Panc1 (cell line): Measurements from ENCODE around the gene GLS.

ENCODE experiments used
- POLR2AphosphoS5 ChIP-seq: IDR thresholded peaks from 2 replicates; pipeline ENCODE4 v1.6.1; 2012; ENCODE audit warnings: mild to moderate bottlenecking, low read depth, low read length, moderate library complexity
- SIN3A ChIP-seq: IDR thresholded peaks from 2 replicates; pipeline ENCODE4 v1.6.1; 2012; ENCODE audit warnings: low read depth, mild to moderate bottlenecking, low read length, moderate library complexity, borderline replicate concordance; ENCODE audit not compliant: insufficient read depth
- TCF7L2 ChIP-seq: IDR thresholded peaks from 2 replicates; pipeline ENCODE4 v1.6.1; 2011; ENCODE audit warnings: mild to moderate bottlenecking, low read depth, low read length, inconsistent platforms
- TF ChIP-seq, protein P1 (sequence below): fragments of 450-650 bp; IDR thresholded peaks from 2 replicates; pipeline ENCODE4 v1.5.1; 2017; ENCODE audit warnings: mild to moderate bottlenecking
- TF ChIP-seq, protein P2 (sequence below), 2 experiments: IDR thresholded peaks; 2 replicates each; pipeline ENCODE4 v1.6.1; 2011 to 2012; ENCODE audit warnings: low read depth in 2 of 2, control low read depth in 1 of 2, low read length in 1 of 2, mild to moderate bottlenecking in 1 of 2, moderate library complexity in 1 of 2; ENCODE audit not compliant: insufficient read depth in 1 of 2

- TF ChIP-seq, protein P1, sequence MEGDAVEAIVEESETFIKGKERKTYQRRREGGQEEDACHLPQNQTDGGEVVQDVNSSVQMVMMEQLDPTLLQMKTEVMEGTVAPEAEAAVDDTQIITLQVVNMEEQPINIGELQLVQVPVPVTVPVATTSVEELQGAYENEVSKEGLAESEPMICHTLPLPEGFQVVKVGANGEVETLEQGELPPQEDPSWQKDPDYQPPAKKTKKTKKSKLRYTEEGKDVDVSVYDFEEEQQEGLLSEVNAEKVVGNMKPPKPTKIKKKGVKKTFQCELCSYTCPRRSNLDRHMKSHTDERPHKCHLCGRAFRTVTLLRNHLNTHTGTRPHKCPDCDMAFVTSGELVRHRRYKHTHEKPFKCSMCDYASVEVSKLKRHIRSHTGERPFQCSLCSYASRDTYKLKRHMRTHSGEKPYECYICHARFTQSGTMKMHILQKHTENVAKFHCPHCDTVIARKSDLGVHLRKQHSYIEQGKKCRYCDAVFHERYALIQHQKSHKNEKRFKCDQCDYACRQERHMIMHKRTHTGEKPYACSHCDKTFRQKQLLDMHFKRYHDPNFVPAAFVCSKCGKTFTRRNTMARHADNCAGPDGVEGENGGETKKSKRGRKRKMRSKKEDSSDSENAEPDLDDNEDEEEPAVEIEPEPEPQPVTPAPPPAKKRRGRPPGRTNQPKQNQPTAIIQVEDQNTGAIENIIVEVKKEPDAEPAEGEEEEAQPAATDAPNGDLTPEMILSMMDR, result no peak
- TF ChIP-seq SIN3A, result no peak
- no peak for TF ChIP-seq POLR2AphosphoS5
- TF ChIP-seq, protein P2, sequence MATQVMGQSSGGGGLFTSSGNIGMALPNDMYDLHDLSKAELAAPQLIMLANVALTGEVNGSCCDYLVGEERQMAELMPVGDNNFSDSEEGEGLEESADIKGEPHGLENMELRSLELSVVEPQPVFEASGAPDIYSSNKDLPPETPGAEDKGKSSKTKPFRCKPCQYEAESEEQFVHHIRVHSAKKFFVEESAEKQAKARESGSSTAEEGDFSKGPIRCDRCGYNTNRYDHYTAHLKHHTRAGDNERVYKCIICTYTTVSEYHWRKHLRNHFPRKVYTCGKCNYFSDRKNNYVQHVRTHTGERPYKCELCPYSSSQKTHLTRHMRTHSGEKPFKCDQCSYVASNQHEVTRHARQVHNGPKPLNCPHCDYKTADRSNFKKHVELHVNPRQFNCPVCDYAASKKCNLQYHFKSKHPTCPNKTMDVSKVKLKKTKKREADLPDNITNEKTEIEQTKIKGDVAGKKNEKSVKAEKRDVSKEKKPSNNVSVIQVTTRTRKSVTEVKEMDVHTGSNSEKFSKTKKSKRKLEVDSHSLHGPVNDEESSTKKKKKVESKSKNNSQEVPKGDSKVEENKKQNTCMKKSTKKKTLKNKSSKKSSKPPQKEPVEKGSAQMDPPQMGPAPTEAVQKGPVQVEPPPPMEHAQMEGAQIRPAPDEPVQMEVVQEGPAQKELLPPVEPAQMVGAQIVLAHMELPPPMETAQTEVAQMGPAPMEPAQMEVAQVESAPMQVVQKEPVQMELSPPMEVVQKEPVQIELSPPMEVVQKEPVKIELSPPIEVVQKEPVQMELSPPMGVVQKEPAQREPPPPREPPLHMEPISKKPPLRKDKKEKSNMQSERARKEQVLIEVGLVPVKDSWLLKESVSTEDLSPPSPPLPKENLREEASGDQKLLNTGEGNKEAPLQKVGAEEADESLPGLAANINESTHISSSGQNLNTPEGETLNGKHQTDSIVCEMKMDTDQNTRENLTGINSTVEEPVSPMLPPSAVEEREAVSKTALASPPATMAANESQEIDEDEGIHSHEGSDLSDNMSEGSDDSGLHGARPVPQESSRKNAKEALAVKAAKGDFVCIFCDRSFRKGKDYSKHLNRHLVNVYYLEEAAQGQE (IDR thresholded peaks at IDR 0.05; ENCODE audit: insufficient read depth in 1 of 2, low read depth in 2 of 2, low read length in 1 of 2), result no peak
- TF ChIP-seq TCF7L2, result no peak
Measured at GRCh38 chr2:190947141-190947540, 66.5 kb downstream of the GLS start.
